ENCODE data around the gene TEC.

DNA sequence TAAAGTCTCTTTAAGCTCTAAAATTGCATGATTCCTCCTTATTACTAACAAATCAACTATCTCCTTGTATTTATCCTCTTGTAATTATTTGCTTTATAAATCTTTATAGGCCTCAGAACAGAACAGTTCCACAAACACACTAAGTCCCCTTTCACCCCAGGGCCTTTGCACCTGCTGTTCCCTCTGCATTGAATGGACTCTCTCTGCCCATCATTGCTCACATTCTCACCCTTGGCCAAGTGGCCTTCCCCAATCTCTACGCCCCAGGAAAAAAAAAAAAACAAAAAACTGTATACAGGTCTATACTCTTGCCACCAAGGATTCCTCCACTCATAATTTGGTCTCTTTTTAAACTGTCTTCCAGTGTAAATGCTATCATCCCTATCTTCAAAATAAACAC, 53.7 kb downstream of the TEC start:
- TF ChIP-seq ZFX (IDR thresholded peaks at IDR 0.05), result no peak
- TF ChIP-seq, protein P1, sequence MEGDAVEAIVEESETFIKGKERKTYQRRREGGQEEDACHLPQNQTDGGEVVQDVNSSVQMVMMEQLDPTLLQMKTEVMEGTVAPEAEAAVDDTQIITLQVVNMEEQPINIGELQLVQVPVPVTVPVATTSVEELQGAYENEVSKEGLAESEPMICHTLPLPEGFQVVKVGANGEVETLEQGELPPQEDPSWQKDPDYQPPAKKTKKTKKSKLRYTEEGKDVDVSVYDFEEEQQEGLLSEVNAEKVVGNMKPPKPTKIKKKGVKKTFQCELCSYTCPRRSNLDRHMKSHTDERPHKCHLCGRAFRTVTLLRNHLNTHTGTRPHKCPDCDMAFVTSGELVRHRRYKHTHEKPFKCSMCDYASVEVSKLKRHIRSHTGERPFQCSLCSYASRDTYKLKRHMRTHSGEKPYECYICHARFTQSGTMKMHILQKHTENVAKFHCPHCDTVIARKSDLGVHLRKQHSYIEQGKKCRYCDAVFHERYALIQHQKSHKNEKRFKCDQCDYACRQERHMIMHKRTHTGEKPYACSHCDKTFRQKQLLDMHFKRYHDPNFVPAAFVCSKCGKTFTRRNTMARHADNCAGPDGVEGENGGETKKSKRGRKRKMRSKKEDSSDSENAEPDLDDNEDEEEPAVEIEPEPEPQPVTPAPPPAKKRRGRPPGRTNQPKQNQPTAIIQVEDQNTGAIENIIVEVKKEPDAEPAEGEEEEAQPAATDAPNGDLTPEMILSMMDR (conservative IDR thresholded peaks at IDR 0.05), result no peak

Measured in C4-2B (cell line).